SW480 (cell line): ENCODE data around the gene TLE1.
"Not testable (repeated sequence)": the region's sequence is repeated elsewhere in the genome, so short reads cannot be mapped to it uniquely, and the experiment has no call there.

Experiments
- DNase-seq: peaks from one replicate; pipeline ENCODE4 v3.0.0-alpha.2; 2016; ENCODE audit warnings: low spot score

The TLE1 gene

GRCh38 chr9:81652058-81652687 lies 37.2 kb downstream of the TLE1 start:
- DNase-seq: no peak

GRCh38 chr9:81650586-81651515 lies 38.5 kb downstream of the TLE1 start:
- no peak for DNase-seq

GRCh38 chr9:81649475-81650240 lies 39.7 kb downstream of the TLE1 start:
- DNase-seq: no peak

- DNase-seq: no peak
Measured at GRCh38 chr9:81648891-81649290, 40.5 kb downstream of the TLE1 start.

- no peak for DNase-seq
Measured at GRCh38 chr9:81646337-81646736, 43.0 kb downstream of the TLE1 start.

- DNase-seq: not testable (repeated sequence)
Measured at GRCh38 chr9:81644513-81644912, 44.8 kb downstream of the TLE1 start.

- no peak for DNase-seq
Measured at GRCh38 chr9:81637276-81637675, 52.1 kb downstream of the TLE1 start.

- no peak for DNase-seq
Measured at GRCh38 chr9:81636255-81636599, 53.1 kb downstream of the TLE1 start.

- no peak for DNase-seq
Measured at GRCh38 chr9:81635521-81636254, 53.7 kb downstream of the TLE1 start.

- no peak for DNase-seq
Measured at GRCh38 chr9:81634915-81635516, 54.3 kb downstream of the TLE1 start.

GRCh38 chr9:81633952-81634854 lies 55.1 kb downstream of the TLE1 start:
- no peak for DNase-seq

GRCh38 chr9:81632599-81632998 lies 56.7 kb downstream of the TLE1 start:
- no peak for DNase-seq

GRCh38 chr9:81631218-81631745 lies 58.1 kb downstream of the TLE1 start:
- no peak for DNase-seq

GRCh38 chr9:81629440-81629839 lies 59.9 kb downstream of the TLE1 start:
- DNase-seq: no peak

GRCh38 chr9:81628897-81629296 lies 60.5 kb downstream of the TLE1 start:
- no peak for DNase-seq

- no peak for DNase-seq
Measured at GRCh38 chr9:81627481-81627880, 61.9 kb downstream of the TLE1 start.

GRCh38 chr9:81626511-81626910 lies 62.8 kb downstream of the TLE1 start:
- DNase-seq: no peak

- no peak for DNase-seq
Measured at GRCh38 chr9:81625969-81626368, 63.4 kb downstream of the TLE1 start.

GRCh38 chr9:81623778-81624177 lies 65.6 kb downstream of the TLE1 start:
- no peak for DNase-seq
